ENCODE data around the gene RASGRF2.

Gene RASGRF2

GRCh38 chr5:80959768-80960442, at the start of gene RASGRF2:
Gene RASGRF2 (plus strand): TSS chr5:80960363. CDS start chr5:80960739, 376 bp downstream.
- DNase-seq (ENCODE audit: low read depth): no peak

- DNase-seq (ENCODE audit: low read depth): no peak
These were observed 47.7 kb upstream of the RASGRF2 start for GRCh38 chr5:80912479-80912878.

GRCh38 chr5:80915716-80916115, 44.4 kb upstream of the RASGRF2 start:
- DNase-seq (ENCODE audit: low read depth): no peak

GRCh38 chr5:80916676-80917075, 43.5 kb upstream of the RASGRF2 start:
- no peak for DNase-seq (ENCODE audit: low read depth)

- no peak for DNase-seq (ENCODE audit: low read depth)
These were observed 42.5 kb upstream of the RASGRF2 start for GRCh38 chr5:80917631-80918030.

GRCh38 chr5:80919678-80920196, 40.4 kb upstream of the RASGRF2 start:
- no peak for DNase-seq (ENCODE audit: low read depth)

GRCh38 chr5:80920333-80920732, 39.8 kb upstream of the RASGRF2 start:
- DNase-seq (ENCODE audit: low read depth): no peak

- no peak for DNase-seq (ENCODE audit: low read depth)
These were observed 39.1 kb upstream of the RASGRF2 start for GRCh38 chr5:80921026-80921425.

- DNase-seq (ENCODE audit: low read depth): no peak
These were observed 34.2 kb upstream of the RASGRF2 start for GRCh38 chr5:80925931-80926330.

- no peak for DNase-seq (ENCODE audit: low read depth)
These were observed 33.6 kb upstream of the RASGRF2 start for GRCh38 chr5:80926536-80926935.

GRCh38 chr5:80926979-80927656, 33.0 kb upstream of the RASGRF2 start:
- DNase-seq (ENCODE audit: low read depth): no peak

GRCh38 chr5:80928073-80928472, 32.1 kb upstream of the RASGRF2 start:
- no peak for DNase-seq (ENCODE audit: low read depth)

- no peak for DNase-seq (ENCODE audit: low read depth)
These were observed 29.2 kb upstream of the RASGRF2 start for GRCh38 chr5:80930940-80931339.

GRCh38 chr5:80931411-80931810, 28.8 kb upstream of the RASGRF2 start:
- DNase-seq (ENCODE audit: low read depth): no peak

- DNase-seq (ENCODE audit: low read depth): no peak
These were observed 27.1 kb upstream of the RASGRF2 start for GRCh38 chr5:80933036-80933435.

- no peak for DNase-seq (ENCODE audit: low read depth)
These were observed 25.4 kb upstream of the RASGRF2 start for GRCh38 chr5:80934751-80935150.

- DNase-seq (ENCODE audit: low read depth): no peak
These were observed 24.3 kb upstream of the RASGRF2 start for GRCh38 chr5:80935811-80936385.

GRCh38 chr5:80936881-80937280, 23.3 kb upstream of the RASGRF2 start:
- DNase-seq (ENCODE audit: low read depth): no peak

GRCh38 chr5:80937584-80938356, 22.4 kb upstream of the RASGRF2 start:
- DNase-seq (ENCODE audit: low read depth): no peak

GRCh38 chr5:80941496-80941895, 18.7 kb upstream of the RASGRF2 start:
- no peak for DNase-seq (ENCODE audit: low read depth)

GRCh38 chr5:80951366-80951765, 8.8 kb upstream of the RASGRF2 start:
- DNase-seq (ENCODE audit: low read depth): no peak

- no peak for DNase-seq (ENCODE audit: low read depth)
These were observed 6.6 kb upstream of the RASGRF2 start for GRCh38 chr5:80953587-80953986.

All from stimulated activated CD8-positive, alpha-beta memory T cell treated with anti-CD3 and anti-CD28 coated beads, Interleukin-15, amount 100 ng/mL, for 1 hour (primary cell).